Measurements from ENCODE around the gene TUBB4A.
A peak's percentile ranks its signal among the peaks of the same experiment; 100 is the strongest.

The TUBB4A gene

GRCh38 chr19:6494438-6495036 is 7.6 kb downstream of the TUBB4A start:
- DNase-seq (ENCODE audit: low read depth), result no peak

GRCh38 chr19:6491802-6492592 is 10.1 kb downstream of the TUBB4A start:
- DNase-seq (ENCODE audit: low read depth), result no peak

DNA sequence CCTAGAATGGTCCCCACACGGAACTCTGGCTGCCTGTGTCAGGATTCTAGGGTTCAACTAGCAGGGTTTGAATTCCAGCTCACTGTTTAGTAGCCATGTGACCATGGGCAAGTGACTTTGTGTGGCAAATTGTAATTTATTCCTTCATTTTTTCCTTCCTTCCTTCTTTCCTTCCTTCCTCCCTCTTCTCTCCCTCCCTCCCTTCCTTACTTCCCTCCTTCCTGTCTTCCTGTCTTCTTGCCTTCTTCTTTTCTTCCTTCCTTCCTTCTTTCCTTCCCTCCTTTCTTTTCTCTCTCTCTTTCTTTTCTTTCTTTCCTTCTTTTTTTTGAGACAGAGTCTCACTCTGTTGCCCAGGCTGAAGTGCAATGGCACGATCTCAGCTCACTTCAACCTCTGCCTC is 12.0 kb downstream of the TUBB4A start:
- DNase-seq (ENCODE audit: low read depth), result no peak

DNA sequence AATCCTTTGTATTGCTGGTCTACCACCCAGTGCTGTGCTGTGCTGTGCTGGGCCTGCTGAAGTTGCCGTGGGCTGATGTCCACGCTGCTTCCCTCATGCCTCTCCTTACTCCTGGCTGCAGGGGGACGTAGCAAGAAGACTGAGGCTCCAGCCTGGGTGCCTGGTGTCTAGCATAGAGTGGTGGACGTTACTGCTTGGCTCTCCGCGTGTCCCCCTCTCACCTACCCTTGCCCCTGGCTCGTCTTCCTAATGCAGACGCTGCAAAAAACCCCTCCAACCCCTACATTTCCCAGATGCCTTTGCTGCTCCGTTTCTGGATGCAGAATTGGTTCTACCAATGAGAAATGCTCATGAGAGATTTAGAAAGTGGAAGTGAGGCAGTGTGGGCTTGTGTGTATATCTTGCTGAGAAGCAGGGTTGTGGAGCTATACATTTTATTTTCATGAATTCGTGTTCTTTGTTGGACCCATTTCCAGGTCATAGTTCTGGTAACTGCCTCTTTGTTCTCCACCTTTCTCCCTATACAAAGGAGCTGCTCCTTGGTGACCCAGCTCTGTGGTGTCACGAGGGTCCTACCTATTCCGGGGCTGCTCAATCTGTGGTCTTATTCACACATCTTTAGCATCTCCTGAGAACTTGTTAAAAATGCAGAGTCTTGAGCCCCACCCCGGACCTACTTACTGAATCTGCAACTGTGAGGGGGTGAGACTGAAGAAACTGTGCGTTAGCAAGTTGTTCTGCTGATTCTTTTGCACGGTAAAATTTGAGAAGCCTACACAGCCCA is 12.6 kb downstream of the TUBB4A start:
- DNase-seq (ENCODE audit: low read depth), result no peak

GRCh38 chr19:6484831-6485230 is 17.3 kb downstream of the TUBB4A start:
- no peak for DNase-seq (ENCODE audit: low read depth)

DNA sequence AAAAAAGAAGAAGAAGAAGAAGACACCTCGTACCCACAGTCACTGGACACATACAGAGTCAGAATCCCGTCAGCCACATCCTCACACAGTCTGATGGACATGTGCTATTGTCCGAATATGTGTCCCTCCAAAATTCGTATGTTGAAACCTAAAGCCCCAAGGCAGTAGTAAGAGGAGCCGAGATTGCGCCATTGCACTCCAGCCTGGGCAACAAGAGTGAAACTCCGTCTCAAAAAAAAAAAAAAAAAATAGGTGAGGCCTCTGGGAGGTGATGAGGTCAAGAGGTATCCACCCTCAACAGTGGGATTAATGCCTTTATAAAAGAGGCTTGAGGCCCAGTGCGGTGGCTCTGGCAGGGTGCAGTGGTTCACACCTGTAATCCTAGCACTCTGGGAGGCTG is 17.9 kb downstream of the TUBB4A start:
- DNase-seq (ENCODE audit: low read depth), result no peak

GRCh38 chr19:6483235-6483634 is 18.9 kb downstream of the TUBB4A start:
- DNase-seq (ENCODE audit: low read depth), result no peak

GRCh38 chr19:6482343-6482686 is 19.8 kb downstream of the TUBB4A start:
- no peak for DNase-seq (ENCODE audit: low read depth)

DNA sequence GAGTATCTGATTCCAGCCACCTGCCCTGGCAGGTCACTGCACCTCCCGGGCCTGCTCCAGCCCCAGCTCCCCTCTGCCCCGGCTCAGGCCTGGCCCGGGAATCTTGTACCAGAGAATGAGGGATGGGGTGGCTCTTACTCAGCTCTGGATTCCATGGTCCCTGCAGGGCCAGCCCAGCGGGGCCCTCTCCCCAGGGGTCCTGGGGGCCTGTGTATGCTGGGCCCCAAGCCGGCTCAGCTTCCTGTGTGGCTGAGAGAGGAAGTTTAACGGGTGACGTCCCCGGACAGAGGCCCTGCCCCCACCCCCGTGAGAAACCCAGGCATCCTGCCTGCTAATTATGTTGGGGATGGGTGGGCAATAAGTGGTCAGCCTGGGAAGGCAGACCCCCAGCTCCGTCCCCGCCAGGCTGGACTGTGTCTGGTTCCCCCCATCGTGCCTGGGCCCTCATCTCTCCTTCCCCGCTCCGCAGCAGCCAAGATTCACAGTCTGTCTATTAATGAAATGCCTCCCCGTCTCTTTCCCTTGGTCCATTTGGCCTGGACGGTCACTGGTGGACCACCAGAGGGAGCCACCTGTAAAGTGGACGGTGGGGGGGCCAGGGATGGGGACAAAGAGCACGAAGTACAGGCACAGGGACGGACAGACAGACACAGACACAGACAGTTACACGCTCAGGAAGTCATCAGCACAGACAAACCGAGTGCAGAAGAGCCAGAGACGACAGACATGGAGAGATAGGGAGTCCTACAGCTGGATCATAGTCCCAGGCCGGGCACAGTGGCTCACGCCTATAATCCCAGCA is 20.4 kb downstream of the TUBB4A start, which contains the start of gene DENND1C:
Gene DENND1C, minus strand, starts transcription at position 247 of the 802 bp plus-strand sequence. Its CDS starts 92 bp downstream, at position 155.
- peak; percentile 47 for DNase-seq (ENCODE audit: low read depth)

GRCh38 chr19:6480848-6481415 is 21.2 kb downstream of the TUBB4A start:
- DNase-seq (ENCODE audit: low read depth), result no peak

- no peak for DNase-seq (ENCODE audit: low read depth)
Observed at GRCh38 chr19:6479836-6480398, 22.2 kb downstream of the TUBB4A start.

- DNase-seq (ENCODE audit: low read depth), result no peak
Observed at GRCh38 chr19:6478815-6479214, 23.3 kb downstream of the TUBB4A start.

DNA sequence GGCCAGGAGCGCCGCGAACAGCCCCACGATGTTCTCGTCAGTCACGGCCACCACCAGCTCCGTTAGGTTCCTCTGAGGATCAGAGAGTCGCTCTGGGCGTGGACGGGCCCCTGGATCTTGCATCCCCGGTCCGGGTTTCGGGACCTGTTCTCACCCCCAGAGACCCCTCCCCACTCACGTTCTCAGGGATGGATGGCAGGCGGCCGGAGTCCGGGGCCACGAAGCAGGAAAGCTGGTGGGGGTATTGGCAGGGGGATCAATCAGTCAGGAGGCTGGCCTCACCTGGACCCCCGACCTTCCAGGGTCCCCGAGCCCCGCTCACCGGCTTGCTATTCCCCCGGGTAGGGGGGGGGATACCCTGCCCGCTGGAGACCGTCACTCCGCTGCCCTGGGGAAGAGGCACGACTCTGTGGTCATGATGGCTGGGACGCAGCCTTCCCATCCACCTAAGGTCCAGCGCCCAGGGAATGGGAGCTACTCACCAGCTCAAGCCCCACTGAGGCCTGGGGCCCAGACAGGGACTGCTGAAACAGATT is 25.1 kb downstream of the TUBB4A start:
- no peak for DNase-seq (ENCODE audit: low read depth)

DNA sequence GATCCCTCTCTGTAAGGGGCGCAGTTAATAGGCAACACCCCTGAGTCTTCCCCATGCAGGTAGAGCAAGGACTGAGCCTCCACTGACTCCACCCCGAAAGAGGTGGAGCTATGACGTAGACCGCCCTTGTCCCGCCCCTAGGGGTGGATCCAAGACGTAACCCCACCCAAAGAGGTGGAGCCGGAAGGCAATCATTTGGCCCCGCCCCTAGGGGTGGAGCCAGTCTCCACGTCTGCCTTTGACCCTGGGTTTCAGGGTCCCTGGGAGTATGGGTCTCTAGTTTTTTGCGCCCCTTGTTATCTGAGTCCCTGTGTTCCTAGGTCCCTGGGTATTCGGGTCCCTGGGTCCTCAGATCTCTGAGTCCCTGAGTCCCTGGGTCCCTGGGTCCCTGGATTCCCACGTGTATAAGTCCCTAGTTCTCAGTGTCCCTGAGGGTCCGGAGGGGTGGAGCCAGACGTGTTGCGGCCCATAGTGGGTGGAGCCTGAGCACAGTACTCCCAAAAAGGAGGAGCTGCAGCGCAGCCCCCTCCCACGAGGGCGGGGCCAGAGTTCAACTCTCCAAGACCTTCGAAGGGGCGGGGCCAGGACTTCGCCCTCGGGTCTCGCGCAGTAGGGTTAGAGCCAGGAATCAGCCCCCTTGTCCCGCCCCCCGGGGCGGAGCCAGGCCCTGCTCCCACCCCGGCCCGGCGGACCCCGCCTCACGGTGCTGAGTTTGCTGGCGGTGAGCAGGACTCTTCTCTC is 25.8 kb downstream of the TUBB4A start:
- peak; percentile 30 for DNase-seq (ENCODE audit: low read depth)

DNA sequence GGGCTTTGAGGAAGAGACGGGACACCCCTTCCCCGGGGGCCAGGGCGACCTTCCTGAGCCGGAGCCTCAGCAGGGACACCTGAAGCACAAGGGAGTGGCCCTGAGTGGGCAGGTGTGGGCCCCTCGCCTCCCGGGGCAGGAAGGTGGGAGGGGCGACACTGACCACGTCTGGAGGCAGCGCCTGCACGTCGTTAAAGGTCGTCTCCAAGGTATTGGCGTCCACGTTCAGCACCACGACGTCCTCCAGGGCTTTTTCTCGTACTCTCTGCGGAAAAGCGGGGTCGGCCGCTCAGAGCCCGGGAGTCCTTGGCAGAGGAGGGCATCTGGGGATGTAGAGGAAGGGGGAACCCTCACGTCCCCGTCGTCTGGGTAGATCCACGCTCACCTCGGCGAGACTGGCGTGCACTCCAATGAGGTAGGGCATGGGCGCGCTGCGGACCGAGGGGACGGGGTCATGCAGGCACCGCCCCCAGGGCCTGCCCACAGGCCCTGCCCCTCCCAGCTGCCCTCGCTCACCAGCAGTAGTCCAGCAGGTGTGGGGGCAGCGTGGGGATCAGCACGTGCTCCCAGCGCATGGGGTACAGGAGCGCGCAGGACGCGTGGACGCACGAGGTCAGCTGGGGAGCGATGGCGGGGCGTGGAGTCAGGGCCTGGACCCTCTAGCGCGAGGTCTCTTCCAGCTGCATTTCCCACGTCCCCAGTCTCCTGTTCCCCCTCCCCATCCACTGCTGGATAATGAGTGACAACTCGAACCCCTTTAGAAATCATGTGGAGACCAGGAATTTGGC is 26.6 kb downstream of the TUBB4A start:
- no peak for DNase-seq (ENCODE audit: low read depth)

- DNase-seq (ENCODE audit: low read depth), result no peak
Observed at GRCh38 chr19:6473647-6474046, 28.5 kb downstream of the TUBB4A start.

GRCh38 chr19:6472713-6473112 is 29.4 kb downstream of the TUBB4A start:
- DNase-seq (ENCODE audit: low read depth), result no peak

DNA sequence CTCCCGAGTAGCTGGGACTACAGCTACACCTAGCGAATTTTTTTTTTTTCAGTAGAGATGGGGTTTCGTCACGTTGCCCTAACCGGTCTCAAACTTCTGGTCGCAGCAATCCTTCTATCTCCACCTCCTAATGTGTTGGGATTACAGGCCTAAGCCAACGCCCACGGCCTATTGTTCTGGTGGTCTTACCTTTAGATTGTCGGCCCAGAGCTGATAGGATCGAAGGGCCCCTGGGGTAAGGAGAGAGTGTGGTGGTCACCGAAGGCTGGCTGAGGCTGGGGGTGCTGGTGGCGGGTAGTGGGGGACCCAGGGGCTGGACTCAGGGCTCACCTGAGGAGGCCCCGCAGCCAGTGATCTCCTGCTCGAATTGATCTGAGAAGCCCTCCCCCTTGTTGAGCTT is 31.0 kb downstream of the TUBB4A start:
- no peak for DNase-seq (ENCODE audit: low read depth)

DNA sequence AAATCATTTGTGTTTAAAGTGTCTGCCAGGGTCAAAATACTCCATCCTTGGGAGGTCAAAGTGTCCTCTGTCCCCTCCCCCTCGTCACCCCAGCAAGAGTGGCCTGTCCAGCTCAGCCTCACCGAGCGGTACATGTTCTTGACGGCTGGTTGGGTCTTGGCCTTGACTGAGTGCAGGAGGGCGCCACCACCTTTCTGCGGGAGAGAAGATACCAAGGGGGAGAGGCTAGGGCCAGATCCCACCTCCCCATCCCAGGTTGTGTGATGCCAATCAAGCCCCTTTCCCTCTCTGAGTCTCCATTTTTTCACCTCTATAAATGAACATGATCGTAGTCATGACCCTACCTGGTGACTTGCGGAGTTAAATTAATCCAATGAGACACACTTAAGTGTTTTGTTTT is 31.9 kb downstream of the TUBB4A start:
- no peak for DNase-seq (ENCODE audit: low read depth)

DNA sequence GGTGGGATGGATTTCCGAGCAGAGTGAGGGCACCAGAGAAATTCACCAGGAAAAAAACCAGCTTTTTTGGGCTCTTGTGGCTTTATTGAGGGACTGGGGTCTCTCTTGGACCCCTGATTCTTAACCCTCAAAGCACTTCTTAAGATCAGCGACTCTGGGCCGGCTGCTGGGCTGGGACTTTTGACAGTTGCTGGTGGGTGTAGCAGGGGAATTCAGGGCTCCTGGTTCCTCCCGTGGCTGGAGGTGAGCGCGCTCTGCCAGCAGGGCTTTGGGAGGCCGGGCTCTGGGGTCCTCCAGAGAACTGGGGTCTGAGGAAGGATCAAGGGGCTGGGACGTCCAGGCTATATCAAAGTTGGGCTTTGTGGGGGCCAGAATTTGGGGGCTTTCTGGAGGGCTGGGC is 34.7 kb downstream of the TUBB4A start:
- DNase-seq (ENCODE audit: low read depth), result no peak

Data from activated T-helper 9 cell treated with anti-CD3 and anti-CD28 coated beads, Interleukin-2, amount 50 U/mL, for 16 hours (primary cell).